K562 (cell line): Measurements from ENCODE around the gene G6PC2. TPM values are rescaled to one million over a fixed set of nuclear protein-coding genes. Genes with fewer than 3 reads are reported as not detected.

Source experiments
- DACH1 ChIP-seq: fragments of 450-650 bp; IDR thresholded peaks from 2 replicates; pipeline ENCODE4 v1.6.1; 2018; ENCODE audit not compliant: partially characterized antibody
- ETV5 ChIP-seq: sonication (generic); formaldehyde crosslinking; IDR thresholded peaks from 2 replicates; pipeline ENCODE4 v1.4.0; 2020; ENCODE audit warnings: low read depth, mild to moderate bottlenecking, missing genetic modification reagents
- FOS ChIP-seq: IDR thresholded peaks from 3 replicates; pipeline ENCODE4 v1.6.1; 2011; ENCODE audit not compliant: insufficient read length; ENCODE audit errors: extremely low read depth
- FOXJ3 ChIP-seq: sonication (generic); formaldehyde crosslinking; IDR thresholded peaks from 2 replicates; pipeline ENCODE4 v1.4.0; 2020; ENCODE audit warnings: mild to moderate bottlenecking, missing genetic modification reagents
- GTF2F1 ChIP-seq: IDR thresholded peaks from 2 replicates; pipeline ENCODE4 v1.6.1; 2011; ENCODE audit warnings: low read depth, low read length, improper control_type of control experiment
- KDM2B ChIP-seq: fragments of 250-450 bp; sonication (Bioruptor Pico); IDR thresholded peaks from 2 replicates; pipeline ENCODE4 v1.8.0; 2021; ENCODE audit warnings: mild to moderate bottlenecking, moderate library complexity
- KDM5B ChIP-seq: fragments of 200-600 bp; sonication (generic); IDR thresholded peaks from 2 replicates; pipeline ENCODE4 v1.6.1; 2012; ENCODE audit warnings: low read depth, mild to moderate bottlenecking, moderate library complexity, low read length, control low read depth, inconsistent platforms; ENCODE audit not compliant: insufficient replicate concordance
- MCM5 ChIP-seq: fragments of 450-650 bp; IDR thresholded peaks from 2 replicates; pipeline ENCODE4 v1.6.1; 2016; ENCODE audit warnings: low read depth
- MYBL2 ChIP-seq, 2 experiments: fragments of 450-650 bp in 1 of 2; sonication (generic) in 1 of 2; formaldehyde crosslinking in 1 of 2; IDR thresholded peaks; 2 replicates each; pipeline versions ENCODE4 v1.6.1 to v1.8.1; 2017 to 2022; ENCODE audit warnings: borderline replicate concordance in 1 of 2, inconsistent platforms in 1 of 2, low read depth in 1 of 2, mild to moderate bottlenecking in 1 of 2, missing genetic modification reagents in 1 of 2, moderate library complexity in 1 of 2
- NBN ChIP-seq: fragments of 450-650 bp; IDR thresholded peaks from 2 replicates; pipeline ENCODE4 v1.6.1; 2016; ENCODE audit warnings: low read depth, mild to moderate bottlenecking
- NFYB ChIP-seq: IDR thresholded peaks from 2 replicates; pipeline ENCODE4 v1.6.1; 2011; ENCODE audit warnings: mild to moderate bottlenecking, moderate library complexity; ENCODE audit not compliant: insufficient read length; ENCODE audit errors: extremely low read depth
- PHTF2 ChIP-seq: fragments of 250-450 bp; sonication (Bioruptor Pico); IDR thresholded peaks from 2 replicates; pipeline ENCODE4 v1.5.0; 2021; ENCODE audit warnings: mild to moderate bottlenecking
- PRMT5 ChIP-seq: sonication (generic); formaldehyde crosslinking; IDR thresholded peaks from 2 replicates; pipeline ENCODE4 v1.5.0; 2020; ENCODE audit warnings: missing genetic modification reagents
- RB1 ChIP-seq: fragments of 450-650 bp; IDR thresholded peaks from 2 replicates; pipeline ENCODE4 v1.6.1; 2017; ENCODE audit warnings: low read depth, mild to moderate bottlenecking
- RBM22 ChIP-seq: fragments of 200-400 bp; formaldehyde crosslinking; IDR thresholded peaks from 2 replicates; pipeline ENCODE4 v1.6.1; 2018; ENCODE audit warnings: low read length, low read depth; ENCODE audit not compliant: poor library complexity, severe bottlenecking
- RFX5 ChIP-seq: IDR thresholded peaks from 2 replicates; pipeline ENCODE4 v1.6.1; 2011; ENCODE audit warnings: low read depth, mild to moderate bottlenecking, improper control_type of control experiment, low read length
- SOX6 ChIP-seq: fragments of 450-650 bp; IDR thresholded peaks from 2 replicates; pipeline ENCODE4 v1.6.1; 2014; ENCODE audit warnings: mild to moderate bottlenecking
- TBP ChIP-seq: optimal IDR thresholded peaks from 2 replicates; pipeline ENCODE3; 2011; ENCODE audit warnings: low read depth, low read length, improper control_type of control experiment
- ZKSCAN3 ChIP-seq: fragments of 250-450 bp; sonication (Bioruptor Pico); IDR thresholded peaks from 2 replicates; pipeline ENCODE4 v1.4.0; 2020
- ZNF217 ChIP-seq: sonication (generic); formaldehyde crosslinking; IDR thresholded peaks from 2 replicates; pipeline ENCODE4 v1.8.0; 2022; ENCODE audit warnings: mild to moderate bottlenecking, missing genetic modification reagents
- ZNF24 ChIP-seq: fragments of 450-650 bp; IDR thresholded peaks from 2 replicates; pipeline ENCODE4 v1.6.1; 2016
- ZNF583 ChIP-seq: fragments of 250-450 bp; sonication (Bioruptor Pico); IDR thresholded peaks from 2 replicates; pipeline ENCODE4 v1.4.0; 2020
- ZNF668 ChIP-seq: fragments of 250-450 bp; sonication (Bioruptor Pico); IDR thresholded peaks from 2 replicates; pipeline ENCODE4 v1.8.0; 2022; ENCODE audit warnings: mild to moderate bottlenecking, inconsistent platforms
- ZNF696 ChIP-seq: fragments of 250-450 bp; sonication (Bioruptor Pico); conservative IDR thresholded peaks from 2 replicates; pipeline ENCODE4 v1.4.0; 2020; ENCODE audit warnings: mild to moderate bottlenecking, moderate library complexity
- ZNF77 ChIP-seq: fragments of 250-450 bp; sonication (Bioruptor Pico); IDR thresholded peaks from 2 replicates; pipeline ENCODE4 v1.5.0; 2020
- ZNF830 ChIP-seq: fragments of 250-450 bp; sonication (Bioruptor Pico); IDR thresholded peaks from 2 replicates; pipeline ENCODE4 v1.5.0; 2021; ENCODE audit warnings: mild to moderate bottlenecking
- polyA plus RNA-seq, 8 experiments: library from polyadenylated mRNA; depleted of rRNA in 4 of 8; stranded (reverse) in 5 of 8; unstranded in 3 of 8; fragments of >200 nt; fragmentation: Nextera tagmentation in 2 of 8; fragmentation: Illumina TruSeq in 1 of 8; extraction: Ambion mirVana in 2 of 8; extraction: Trizol in 1 of 8; gene quantifications; 2 replicates each; pipeline versions ENCODE4 v1.2.1 to v1.2.3, GENCODE V29; 2011 to 2014; ENCODE audit warnings: inconsistent platforms in 1 of 8, missing spikeins in 1 of 8
- total RNA-seq, 7 experiments: library from RNA; depleted of rRNA in 6 of 7; stranded (reverse); fragments of >200 nt in 6 of 7; fragmentation: Illumina TruSeq in 2 of 7; extraction: Trizol in 2 of 7; gene quantifications; 2 replicates each; pipeline versions ENCODE4 v1.2.1 to v1.2.3, GENCODE V29; 2011 to 2021; ENCODE audit warnings: low replicate concordance in 1 of 7
- TF ChIP-seq, protein P1 (sequence below): fragments of 250-450 bp; sonication (Bioruptor Pico); IDR thresholded peaks from 2 replicates; pipeline ENCODE4 v1.5.0; 2021
- TF ChIP-seq, protein P2 (sequence below): IDR thresholded peaks from 2 replicates; pipeline ENCODE4 v1.6.1; 2016; ENCODE audit warnings: missing genetic modification characterization, missing compliant biosample characterization

G6PC2 gene
- total and polyA plus RNA-seq, 9 of the 15 experiments (the other 6 are each of a cell fraction or from before 2014, with no cell fraction given), result 0.03 to 0.15 TPM; not detected in 7

DNA sequence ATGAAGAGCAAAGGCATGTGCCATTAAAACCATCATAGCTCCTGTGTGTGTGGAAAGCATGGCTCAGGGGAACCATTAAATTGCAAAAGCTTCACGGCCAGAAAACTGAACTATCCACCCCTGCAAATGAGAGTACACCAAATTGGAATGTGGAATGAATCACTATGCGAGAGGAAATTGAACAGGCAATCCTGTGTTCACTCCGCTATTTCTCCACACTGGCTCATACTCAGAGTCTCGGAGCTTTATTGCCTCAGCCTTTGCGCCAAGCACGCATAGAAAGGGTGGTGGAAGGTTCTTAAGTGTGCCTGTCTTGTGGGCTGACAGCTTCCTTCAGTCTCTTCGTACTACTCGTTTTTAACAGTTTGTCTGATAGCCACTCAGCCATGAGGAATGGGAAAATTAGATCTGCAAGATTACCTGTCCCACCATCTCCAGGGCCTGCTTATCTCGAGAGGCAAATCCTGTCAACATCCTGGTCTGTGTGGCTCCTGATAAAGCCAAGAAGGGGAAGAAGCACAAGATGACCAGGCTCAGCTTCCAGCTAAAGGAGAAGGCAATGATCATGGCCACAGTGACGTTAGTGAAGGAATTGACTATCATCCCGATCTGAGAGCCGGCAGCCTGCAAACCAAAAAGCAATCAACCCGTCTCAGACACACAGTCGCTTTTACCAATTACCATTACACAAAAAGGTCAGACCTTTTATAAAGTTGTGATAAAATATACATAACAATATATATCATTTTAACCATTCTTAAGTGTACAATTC lies 34.9 kb downstream of the G6PC2 start (continued):
- TF ChIP-seq, protein P1, sequence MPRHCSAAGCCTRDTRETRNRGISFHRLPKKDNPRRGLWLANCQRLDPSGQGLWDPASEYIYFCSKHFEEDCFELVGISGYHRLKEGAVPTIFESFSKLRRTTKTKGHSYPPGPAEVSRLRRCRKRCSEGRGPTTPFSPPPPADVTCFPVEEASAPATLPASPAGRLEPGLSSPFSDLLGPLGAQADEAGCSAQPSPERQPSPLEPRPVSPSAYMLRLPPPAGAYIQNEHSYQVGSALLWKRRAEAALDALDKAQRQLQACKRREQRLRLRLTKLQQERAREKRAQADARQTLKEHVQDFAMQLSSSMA, result no peak
- TF ChIP-seq RBM22, result no peak
- peak; percentile 36 for TF ChIP-seq KDM5B
- no peak for TF ChIP-seq GTF2F1
- 0 out of 2 replicates have a peak, but pooled peaks have one; percentile 30 for TF ChIP-seq PHTF2 (CRISPR knock-in tag)
- TF ChIP-seq KDM2B (CRISPR knock-in tag), result no peak
- TF ChIP-seq MCM5, result no peak
- TF ChIP-seq DACH1, result peak; percentile 98
- no peak for TF ChIP-seq TBP
- no peak; the same call in 1 of the 2 replicates for TF ChIP-seq ZNF668 (CRISPR knock-in tag)
- peak; percentile 98 for TF ChIP-seq ETV5 (CRISPR knock-in tag)
- TF ChIP-seq, protein P2, sequence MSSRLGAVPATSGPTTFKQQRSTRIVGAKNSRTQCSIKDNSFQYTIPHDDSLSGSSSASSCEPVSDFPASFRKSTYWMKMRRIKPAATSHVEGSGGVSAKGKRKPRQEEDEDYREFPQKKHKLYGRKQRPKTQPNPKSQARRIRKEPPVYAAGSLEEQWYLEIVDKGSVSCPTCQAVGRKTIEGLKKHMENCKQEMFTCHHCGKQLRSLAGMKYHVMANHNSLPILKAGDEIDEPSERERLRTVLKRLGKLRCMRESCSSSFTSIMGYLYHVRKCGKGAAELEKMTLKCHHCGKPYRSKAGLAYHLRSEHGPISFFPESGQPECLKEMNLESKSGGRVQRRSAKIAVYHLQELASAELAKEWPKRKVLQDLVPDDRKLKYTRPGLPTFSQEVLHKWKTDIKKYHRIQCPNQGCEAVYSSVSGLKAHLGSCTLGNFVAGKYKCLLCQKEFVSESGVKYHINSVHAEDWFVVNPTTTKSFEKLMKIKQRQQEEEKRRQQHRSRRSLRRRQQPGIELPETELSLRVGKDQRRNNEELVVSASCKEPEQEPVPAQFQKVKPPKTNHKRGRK (tag), result no peak
- no peak for TF ChIP-seq ZNF830 (CRISPR knock-in tag)
- no peak for TF ChIP-seq NFYB
- peak; percentile 83 for TF ChIP-seq ZNF24
- peak; percentile 92 for TF ChIP-seq ZNF583 (CRISPR knock-in tag)
- TF ChIP-seq NBN, result peak; percentile 98
- no peak for TF ChIP-seq ZNF696
- TF ChIP-seq ZNF217 (CRISPR knock-in tag), result no peak
- no peak for TF ChIP-seq PRMT5 (CRISPR knock-in tag)
- TF ChIP-seq RFX5, result no peak
- no peak for TF ChIP-seq ZKSCAN3 (CRISPR knock-in tag)
- TF ChIP-seq FOXJ3 (CRISPR knock-in tag), result no peak
- TF ChIP-seq MYBL2 (IDR thresholded peaks at IDR 0.05; ENCODE audit: low read depth), result no peak
- no peak for TF ChIP-seq MYBL2 (CRISPR knock-in tag; IDR thresholded peaks at IDR 0.05; ENCODE audit: borderline replicate concordance)
- TF ChIP-seq SOX6, result peak; percentile 99
- no peak for TF ChIP-seq FOS
- peak; percentile 34; the same call in 1 of the 2 replicates for TF ChIP-seq RB1
- TF ChIP-seq ZNF77 (CRISPR knock-in tag), result no peak
